Measurements from ENCODE around the gene USP33.

Gene USP33

DNA sequence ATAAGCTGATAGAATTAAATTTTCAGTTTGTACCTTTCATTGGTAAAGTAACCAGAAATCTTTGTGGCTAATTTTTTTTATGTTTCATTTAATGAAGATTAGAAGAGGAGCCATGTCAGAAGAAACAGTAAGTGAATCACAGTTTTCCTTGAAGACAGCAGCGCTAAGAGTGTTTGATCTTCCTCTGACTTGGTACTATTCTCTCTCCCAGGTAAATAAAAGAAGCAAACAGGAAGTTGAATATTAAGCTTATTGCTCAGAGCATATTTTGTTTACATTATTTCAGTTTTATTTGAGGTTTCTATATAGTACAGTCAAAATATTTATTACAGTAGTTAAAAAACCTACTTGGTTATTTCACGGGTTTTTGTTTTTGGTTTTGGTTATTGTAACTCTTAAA, 23.5 kb upstream of the USP33 start:
- Histone ChIP-seq H3K4me3 (replicated peaks; ENCODE audit: insufficient read depth, low read length) (no peak overlapping the region), H3K27me3 (ENCODE audit: insufficient read depth, poor library complexity, severe bottlenecking) (no peaks in the 10 kb centered on the region), H3K27ac (replicated peaks) (no peak overlapping the region)
- no peak for DNase-seq (ENCODE audit: low read depth in 1 of 2, low spot score in 1 of 2)
- no peak for TF ChIP-seq REST (IDR thresholded peaks at IDR 0.05; ENCODE audit: insufficient replicate concordance, low read depth)
- no peak for TF ChIP-seq POLR2AphosphoS5 (IDR thresholded peaks at IDR 0.05; ENCODE audit: low read depth)
- no peak for TF ChIP-seq GABPA (IDR thresholded peaks at IDR 0.05; ENCODE audit: low read depth)
- no peak for TF ChIP-seq CTCF (IDR thresholded peaks at IDR 0.05; ENCODE audit: insufficient read depth, low read length)
- no peak for TF ChIP-seq SPI1 (IDR thresholded peaks at IDR 0.05; ENCODE audit: borderline replicate concordance, low read depth)

- no peak overlapping the region for H3K4me3 ChIP-seq (replicated peaks; ENCODE audit: insufficient read depth, low read length)
- no peaks in the 10 kb centered on the region for H3K27me3 ChIP-seq (ENCODE audit: insufficient read depth, poor library complexity, severe bottlenecking)
- no peak for DNase-seq (ENCODE audit: low read depth in 1 of 2, low spot score in 1 of 2)
- TF ChIP-seq POLR2AphosphoS5 (IDR thresholded peaks at IDR 0.05; ENCODE audit: low read depth) (no peak), CTCF (IDR thresholded peaks at IDR 0.05; ENCODE audit: insufficient read depth, low read length) (no peak), REST (IDR thresholded peaks at IDR 0.05; ENCODE audit: insufficient replicate concordance, low read depth) (no peak)
- no peak overlapping the region for H3K27ac ChIP-seq (replicated peaks)
These were observed 22.0 kb upstream of the USP33 start for GRCh38 chr1:77781683-77782082.

- Histone ChIP-seq H3K27ac (replicated peaks) (peak within 1 kb of the TSS; percentile 63), H3K4me3 (replicated peaks; ENCODE audit: insufficient read depth, low read length) (peak within 1 kb of the TSS; percentile 94), H3K27me3 (ENCODE audit: insufficient read depth, poor library complexity, severe bottlenecking) (no peaks in the 10 kb centered on the region)
- peak; percentile 83 for TF ChIP-seq GABPA (IDR thresholded peaks at IDR 0.05; ENCODE audit: low read depth)
- TF ChIP-seq SPI1 (IDR thresholded peaks at IDR 0.05; ENCODE audit: borderline replicate concordance, low read depth), result no peak
- peak; percentile 33; the same call in 1 of the 2 replicates for TF ChIP-seq POLR2AphosphoS5 (IDR thresholded peaks at IDR 0.05; ENCODE audit: low read depth)
- TF ChIP-seq CTCF (IDR thresholded peaks at IDR 0.05; ENCODE audit: insufficient read depth, low read length), result no peak
- TF ChIP-seq REST (IDR thresholded peaks at IDR 0.05; ENCODE audit: insufficient replicate concordance, low read depth), result no peak
- DNase-seq (ENCODE audit: low read depth in 1 of 2, low spot score in 1 of 2), result peak; percentile 85 to 94
These were observed 20.1 kb upstream of the USP33 start, which contains the start of gene MIGA1 for GRCh38 chr1:77779529-77780281. Gene MIGA1, plus strand, starts transcription at chr1:77779649. Its CDS starts 3,604 bp downstream, at chr1:77783253.

Measured in HL-60 (cell line).